Gastrocnemius medialis (tissue), 4 donors: Measurements from ENCODE around the gene ZFYVE28. TPM values are rescaled to one million over a fixed set of nuclear protein-coding genes. Genes with fewer than 3 reads are reported as not detected.

Experiments
- ATAC-seq, 2 donors: fragments of 150-250 bp; one replicate each; pipeline ENCODE4 v1.9.1; 2016
- DNase-seq, 2 donors: peaks; one replicate each; pipeline ENCODE4 v3.0.0-alpha.2; 2019
- H3K27ac ChIP-seq, 4 donors: fragments of 200-600 bp; sonication (generic); 1 replicate in 1 of 4; 2 replicates in 3 of 4; pipeline ENCODE4 v1.5.1; 2016 to 2018; ENCODE audit warnings: mild to moderate bottlenecking in 2 of 4, moderate library complexity in 1 of 4
- H3K27me3 ChIP-seq, 3 donors: fragments of 200-600 bp; sonication (generic) in 2 of 3; 1 replicate in 1 of 3; 2 replicates in 2 of 3; pipeline versions ENCODE4 v1.5.1 to v1.6.0; 2016 to 2019; ENCODE audit warnings: mild to moderate bottlenecking in 1 of 3, moderate library complexity in 1 of 3
- H3K36me3 ChIP-seq, 2 donors: fragments of 200-600 bp; sonication (generic) in 1 of 2; one replicate each; pipeline ENCODE4 v1.5.1; 2017 to 2018
- H3K4me1 ChIP-seq, 2 donors: fragments of 200-600 bp; sonication (generic) in 1 of 2; one replicate each; pipeline ENCODE4 v1.5.1; 2016 to 2017; ENCODE audit warnings: mild to moderate bottlenecking in 2 of 2
- H3K4me3 ChIP-seq, 4 donors: fragments of 200-600 bp; sonication (generic) in 3 of 4; 1 replicate in 1 of 4; 2 replicates in 3 of 4; pipeline ENCODE4 v1.5.1; 2016 to 2019; ENCODE audit warnings: mild to moderate bottlenecking in 2 of 4
- H3K9me3 ChIP-seq, 3 donors: fragments of 200-600 bp; sonication (generic) in 2 of 3; 1 replicate in 1 of 3; 2 replicates in 2 of 3; pipeline ENCODE4 v1.5.1; 2016 to 2019
- CTCF ChIP-seq, 5 experiments: fragments of 450-650 bp in 3 of 5; fragments of 200-600 bp in 2 of 5; sonication (generic) in 2 of 5; IDR thresholded peaks in 4 of 5; conservative IDR thresholded peaks in 1 of 5; 1 replicate in 4 of 5; 2 replicates in 1 of 5; pipeline ENCODE4 v1.5.1; 2016 to 2019; ENCODE audit warnings: antibody characterized with exemption in 5 of 5, mild to moderate bottlenecking in 3 of 5, moderate library complexity in 3 of 5
- POLR2A ChIP-seq, 2 donors: fragments of 450-650 bp; IDR thresholded peaks; one replicate each; pipeline ENCODE4 v1.6.1; 2017; ENCODE audit warnings: antibody characterized with exemption in 2 of 2, mild to moderate bottlenecking in 2 of 2, moderate library complexity in 2 of 2
- in situ Hi-C, 4 donors: fragments of 200-750 bp; cut with MboI; loops; one replicate each; pipeline versions ENCODE4 v1.15.0 to v1.8.0; 2017; ENCODE audit warnings: low sequenced_read_pairs in 4 of 4
- intact Hi-C: fragments of 100-400 bp; cut with DNase I; formaldehyde crosslinking; loops from one replicate; pipeline ENCODE4 v1.15.1; 2023; ENCODE audit warnings: low total_unique reads
- total RNA-seq, 4 donors: library from RNA; depleted of rRNA; stranded (reverse); fragments of >200 nt; gene quantifications; one replicate each; pipeline versions ENCODE4 v1.1.0 to v1.2.3, GENCODE V29; 2016

ZFYVE28 gene
- total RNA-seq, 4 donors from 2014 or later, result 1.8 to 6.0 (median 3.4) TPM

DNA sequence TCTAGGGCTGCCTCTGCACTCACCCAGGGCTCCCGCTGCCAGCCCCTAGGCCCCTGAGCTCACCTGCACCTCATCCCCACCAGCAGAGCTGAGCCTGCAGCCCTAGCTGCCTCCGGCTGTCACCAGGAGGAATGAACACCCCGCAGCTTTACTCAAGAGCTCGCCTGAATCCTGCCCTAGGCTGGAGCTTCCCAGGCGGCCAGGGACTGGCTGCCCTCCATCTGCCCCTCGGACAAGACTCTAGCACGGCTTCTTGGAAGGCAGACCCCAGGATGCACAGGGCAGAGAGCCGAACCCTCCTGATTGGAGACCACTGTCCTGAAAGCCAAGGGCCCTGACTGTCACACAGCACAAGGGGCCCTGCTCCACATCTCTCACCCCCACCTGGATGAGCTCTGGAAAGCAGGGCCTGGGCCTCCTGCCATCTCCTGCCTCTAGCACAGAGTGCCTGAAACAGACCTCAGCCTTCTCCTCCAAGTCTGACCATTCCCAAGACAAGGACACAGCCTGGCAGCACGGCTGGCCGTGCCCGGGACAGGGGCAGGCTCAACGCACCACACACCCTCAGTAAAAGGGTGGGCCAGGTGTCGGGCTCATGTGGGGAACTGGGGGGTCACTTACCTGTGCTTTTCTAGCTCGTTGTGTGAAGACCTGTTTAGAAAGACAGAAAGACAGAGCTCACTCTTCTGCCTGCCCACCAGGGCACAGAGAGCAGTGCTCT lies 160.9 kb downstream of the ZFYVE28 start:
- Histone ChIP-seq H3K27me3 (no peaks in the 10 kb centered on the region), H3K36me3 (peaks cover 0 to 11% of the 10 kb centered on the region in 2 donors), H3K4me3 (peak overlapping the region in 2 of 4 donors; percentile 23 to 27), H3K4me1 (peaks cover 53 to 85% of the 10 kb centered on the region in 2 donors), H3K27ac (peak overlapping the region; percentile 85 to 98 (median 94)), H3K9me3 (no peaks in the 10 kb centered on the region)
- DNase-seq (peak; percentile 1 to 12), ATAC-seq (no peak)
- in situ Hi-C loops (no loop called here), intact Hi-C loops (no loop called here)
- TF ChIP-seq POLR2A (IDR thresholded peaks at IDR 0.05), result no peak
- no peak for TF ChIP-seq CTCF (IDR thresholded peaks at IDR 0.05 in 4 of 5, conservative IDR thresholded peaks at IDR 0.05 in 1 of 5)

DNA sequence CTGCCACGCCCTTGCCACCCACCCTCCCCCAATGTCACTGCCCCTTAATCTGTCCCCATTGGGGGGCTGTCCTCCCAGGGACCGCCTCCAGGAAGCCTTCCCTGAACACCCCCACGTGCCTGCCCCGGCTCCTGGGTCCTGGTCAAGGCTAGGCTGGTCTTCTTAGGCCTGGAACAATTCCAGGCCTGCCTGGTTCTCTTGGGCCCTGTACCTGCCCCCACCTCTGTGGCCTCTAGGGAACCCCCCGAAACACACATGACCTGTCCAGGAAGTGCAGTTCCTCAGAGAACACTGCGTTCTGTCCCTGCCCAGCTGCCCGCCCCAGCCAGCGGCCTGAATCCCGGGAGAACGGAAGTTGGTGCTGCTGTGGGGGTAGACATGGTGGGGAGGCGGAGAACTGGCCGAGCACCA lies 161.7 kb downstream of the ZFYVE28 start:
- DNase-seq (peak; percentile 29 to 53), ATAC-seq (peak; percentile 23 to 33)
- H3K4me3 ChIP-seq, result peak overlapping the region in 2 of 4 donors; percentile 23 to 24
- peaks cover 0 to 18% of the 10 kb centered on the region in 2 donors for H3K36me3 ChIP-seq
- no peaks in the 10 kb centered on the region for H3K9me3 ChIP-seq
- TF ChIP-seq POLR2A (IDR thresholded peaks at IDR 0.05) (no peak), CTCF (IDR thresholded peaks at IDR 0.05 in 4 of 5, conservative IDR thresholded peaks at IDR 0.05 in 1 of 5) (no peak)
- peaks cover 53 to 87% of the 10 kb centered on the region in 2 donors for H3K4me1 ChIP-seq
- intact Hi-C loops (no loop called here), in situ Hi-C loops (no loop called here)
- H3K27ac ChIP-seq, result peak overlapping the region; percentile 85 to 98 (median 94)
- no peaks in the 10 kb centered on the region for H3K27me3 ChIP-seq

DNA sequence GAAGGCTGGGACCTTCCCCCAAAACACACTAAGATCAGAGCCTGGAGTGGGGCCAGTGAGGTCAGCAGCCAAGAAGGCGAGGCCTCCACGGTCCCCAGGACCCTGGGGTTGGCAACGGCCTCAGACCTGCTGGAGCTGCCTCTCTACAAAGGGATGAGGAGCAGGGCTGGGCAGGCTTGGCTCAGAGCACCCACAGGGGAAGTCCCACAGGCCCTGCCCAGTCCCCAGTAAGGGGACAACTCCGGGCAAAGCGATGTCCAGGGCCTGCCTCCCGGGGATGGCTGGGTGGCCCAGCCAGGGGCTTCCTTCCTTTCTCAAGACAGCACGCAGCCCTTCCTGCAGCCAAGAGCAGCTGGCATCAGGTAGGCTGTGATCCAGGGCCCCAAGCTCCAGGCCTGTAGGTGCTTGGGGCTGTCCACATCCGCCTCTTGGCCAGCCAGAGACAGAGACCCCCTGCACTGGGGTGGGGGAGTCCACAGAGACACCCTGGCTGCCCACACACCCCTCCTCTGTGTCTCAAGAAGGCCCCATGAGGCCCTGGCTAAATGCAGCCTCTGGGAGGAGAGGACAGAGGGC lies 162.2 kb downstream of the ZFYVE28 start:
- Histone ChIP-seq H3K36me3 (peaks cover 0 to 23% of the 10 kb centered on the region in 2 donors), H3K9me3 (no peaks in the 10 kb centered on the region), H3K4me1 (peaks cover 53 to 87% of the 10 kb centered on the region in 2 donors), H3K27ac (peak overlapping the region; percentile 85 to 98 (median 94)), H3K27me3 (no peaks in the 10 kb centered on the region), H3K4me3 (peak overlapping the region; percentile 5 to 34 (median 24))
- intact Hi-C loops, result no loop called here
- TF ChIP-seq CTCF (IDR thresholded peaks at IDR 0.05 in 4 of 5, conservative IDR thresholded peaks at IDR 0.05 in 1 of 5), result no peak
- TF ChIP-seq POLR2A (IDR thresholded peaks at IDR 0.05), result no peak
- in situ Hi-C loops, result no loop called here
- DNase-seq (peak; percentile 1 to 31), ATAC-seq (no peak)

DNA sequence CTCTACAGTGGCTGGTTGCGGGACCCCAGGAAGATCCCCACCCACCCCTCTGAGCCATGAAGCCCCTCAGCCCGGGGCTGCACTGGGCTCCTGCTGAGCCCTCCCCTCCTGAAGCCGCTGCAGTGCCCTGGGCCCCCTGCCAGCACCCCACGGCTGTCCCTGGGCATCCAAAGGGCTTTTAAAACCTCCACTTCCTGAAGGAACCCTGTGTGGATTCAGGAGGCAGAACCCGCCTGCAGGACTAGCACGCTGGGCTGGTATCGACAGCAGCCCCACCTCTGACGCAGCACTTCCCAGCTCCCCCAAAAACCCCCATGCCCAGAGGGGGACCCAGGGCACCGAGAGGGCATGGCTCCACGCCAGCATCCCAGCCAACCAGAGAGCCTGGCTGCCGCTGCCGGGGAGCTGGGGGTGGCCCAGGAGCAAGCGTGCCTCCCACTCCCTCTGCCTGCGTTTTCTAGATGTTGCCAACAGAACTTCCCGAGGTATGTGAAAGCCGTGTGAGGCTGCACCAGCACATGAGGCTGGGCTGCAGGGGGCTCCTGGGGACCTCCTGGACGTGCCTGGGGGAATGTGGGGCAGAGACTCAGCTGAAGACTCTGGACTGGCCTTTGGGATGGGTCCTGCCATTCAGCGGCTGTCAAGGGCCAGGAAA lies 162.8 kb downstream of the ZFYVE28 start:
- Histone ChIP-seq H3K9me3 (no peaks in the 10 kb centered on the region), H3K4me3 (peak overlapping the region; percentile 5 to 34 (median 24)), H3K27me3 (no peaks in the 10 kb centered on the region), H3K36me3 (peaks cover 0 to 29% of the 10 kb centered on the region in 2 donors), H3K27ac (peak overlapping the region; percentile 85 to 98 (median 94)), H3K4me1 (peaks cover 51 to 82% of the 10 kb centered on the region in 2 donors)
- in situ Hi-C loops, result no loop called here
- DNase-seq (peak; percentile 1 to 14), ATAC-seq (no peak)
- no peak for TF ChIP-seq CTCF (IDR thresholded peaks at IDR 0.05 in 4 of 5, conservative IDR thresholded peaks at IDR 0.05 in 1 of 5)
- TF ChIP-seq POLR2A (IDR thresholded peaks at IDR 0.05), result no peak
- intact Hi-C loops, result no loop called here
